MM.1S (cell line): ENCODE data around the gene C19orf81.

Experiments used
- EZH2 ChIP-seq: fragments of 300-600 bp; sonication (generic); optimal IDR thresholded peaks from 2 replicates; pipeline ENCODE3; 2017; ENCODE audit warnings: low read depth, mild to moderate bottlenecking, antibody characterized with exemption, low read length, mixed read lengths
- EZH2phosphoT487 ChIP-seq: fragments of 300-600 bp; sonication (generic); IDR thresholded peaks from 2 replicates; pipeline ENCODE4 v1.6.1; 2018; ENCODE audit warnings: antibody characterized with exemption, low read length
- TF ChIP-seq, protein P1 (sequence below): fragments of 300-600 bp; sonication (generic); IDR thresholded peaks from 2 replicates; pipeline ENCODE4 v1.5.1; 2016; ENCODE audit warnings: antibody characterized with exemption, low read length, mixed read lengths

DNA sequence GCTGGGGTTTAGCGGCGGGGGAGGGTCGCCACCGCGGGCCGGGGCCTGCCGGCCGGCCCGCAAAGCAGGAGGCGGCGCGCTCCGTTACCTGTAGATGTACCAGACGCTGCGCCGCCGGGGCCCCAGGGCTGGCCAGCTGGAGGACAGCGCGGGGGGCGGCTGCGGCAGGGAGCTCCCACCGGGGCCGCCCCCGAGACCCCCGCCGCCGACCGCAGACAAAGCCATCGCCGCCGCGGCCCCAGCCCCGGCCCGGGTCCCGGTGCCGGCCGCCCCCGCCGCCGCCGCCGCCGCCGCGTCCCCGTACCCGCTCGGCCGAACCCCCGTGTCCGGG is 45.5 kb downstream of the C19orf81 start:
- TF ChIP-seq, protein P1, sequence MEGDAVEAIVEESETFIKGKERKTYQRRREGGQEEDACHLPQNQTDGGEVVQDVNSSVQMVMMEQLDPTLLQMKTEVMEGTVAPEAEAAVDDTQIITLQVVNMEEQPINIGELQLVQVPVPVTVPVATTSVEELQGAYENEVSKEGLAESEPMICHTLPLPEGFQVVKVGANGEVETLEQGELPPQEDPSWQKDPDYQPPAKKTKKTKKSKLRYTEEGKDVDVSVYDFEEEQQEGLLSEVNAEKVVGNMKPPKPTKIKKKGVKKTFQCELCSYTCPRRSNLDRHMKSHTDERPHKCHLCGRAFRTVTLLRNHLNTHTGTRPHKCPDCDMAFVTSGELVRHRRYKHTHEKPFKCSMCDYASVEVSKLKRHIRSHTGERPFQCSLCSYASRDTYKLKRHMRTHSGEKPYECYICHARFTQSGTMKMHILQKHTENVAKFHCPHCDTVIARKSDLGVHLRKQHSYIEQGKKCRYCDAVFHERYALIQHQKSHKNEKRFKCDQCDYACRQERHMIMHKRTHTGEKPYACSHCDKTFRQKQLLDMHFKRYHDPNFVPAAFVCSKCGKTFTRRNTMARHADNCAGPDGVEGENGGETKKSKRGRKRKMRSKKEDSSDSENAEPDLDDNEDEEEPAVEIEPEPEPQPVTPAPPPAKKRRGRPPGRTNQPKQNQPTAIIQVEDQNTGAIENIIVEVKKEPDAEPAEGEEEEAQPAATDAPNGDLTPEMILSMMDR: no peak
- TF ChIP-seq EZH2phosphoT487 (no peak), EZH2 (no peak)
